Gastrocnemius medialis (tissue), 4 donors: ENCODE data around the gene C1GALT1.

Experiments
- POLR2A ChIP-seq, 2 donors: fragments of 450-650 bp; IDR thresholded peaks; one replicate each; pipeline ENCODE4 v1.6.1; 2017; ENCODE audit warnings: antibody characterized with exemption in 2 of 2, mild to moderate bottlenecking in 2 of 2, moderate library complexity in 2 of 2
- TF ChIP-seq, protein P1 (sequence below), 5 experiments: fragments of 450-650 bp in 3 of 5; fragments of 200-600 bp in 2 of 5; sonication (generic) in 2 of 5; IDR thresholded peaks in 4 of 5; conservative IDR thresholded peaks in 1 of 5; 1 replicate in 4 of 5; 2 replicates in 1 of 5; pipeline ENCODE4 v1.5.1; 2016 to 2019; ENCODE audit warnings: antibody characterized with exemption in 5 of 5, mild to moderate bottlenecking in 3 of 5, moderate library complexity in 3 of 5

DNA sequence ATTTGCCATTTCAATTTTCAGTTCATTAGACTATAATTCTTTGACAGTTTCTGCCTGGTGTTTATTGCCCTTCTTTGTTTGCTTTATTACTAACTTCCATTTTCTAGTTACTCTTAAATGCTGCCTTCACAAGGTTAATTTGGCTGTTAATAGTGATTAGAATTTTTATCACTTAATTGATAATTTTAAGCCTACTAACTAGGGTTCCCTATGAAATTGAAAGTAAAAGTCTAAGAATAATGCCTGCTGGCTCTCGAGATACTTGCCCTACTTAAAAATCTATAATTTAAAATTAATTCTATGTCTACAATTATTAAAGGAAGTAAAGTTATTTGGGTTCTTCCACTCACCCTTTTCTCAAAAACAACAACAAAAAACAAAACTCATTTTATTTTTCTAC is 65.3 kb downstream of the C1GALT1 start:
- TF ChIP-seq, protein P1, sequence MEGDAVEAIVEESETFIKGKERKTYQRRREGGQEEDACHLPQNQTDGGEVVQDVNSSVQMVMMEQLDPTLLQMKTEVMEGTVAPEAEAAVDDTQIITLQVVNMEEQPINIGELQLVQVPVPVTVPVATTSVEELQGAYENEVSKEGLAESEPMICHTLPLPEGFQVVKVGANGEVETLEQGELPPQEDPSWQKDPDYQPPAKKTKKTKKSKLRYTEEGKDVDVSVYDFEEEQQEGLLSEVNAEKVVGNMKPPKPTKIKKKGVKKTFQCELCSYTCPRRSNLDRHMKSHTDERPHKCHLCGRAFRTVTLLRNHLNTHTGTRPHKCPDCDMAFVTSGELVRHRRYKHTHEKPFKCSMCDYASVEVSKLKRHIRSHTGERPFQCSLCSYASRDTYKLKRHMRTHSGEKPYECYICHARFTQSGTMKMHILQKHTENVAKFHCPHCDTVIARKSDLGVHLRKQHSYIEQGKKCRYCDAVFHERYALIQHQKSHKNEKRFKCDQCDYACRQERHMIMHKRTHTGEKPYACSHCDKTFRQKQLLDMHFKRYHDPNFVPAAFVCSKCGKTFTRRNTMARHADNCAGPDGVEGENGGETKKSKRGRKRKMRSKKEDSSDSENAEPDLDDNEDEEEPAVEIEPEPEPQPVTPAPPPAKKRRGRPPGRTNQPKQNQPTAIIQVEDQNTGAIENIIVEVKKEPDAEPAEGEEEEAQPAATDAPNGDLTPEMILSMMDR (IDR thresholded peaks at IDR 0.05 in 4 of 5, conservative IDR thresholded peaks at IDR 0.05 in 1 of 5): no peak
- no peak for TF ChIP-seq POLR2A (IDR thresholded peaks at IDR 0.05)
